OCI-LY3 (cell line): ENCODE measurements around the gene PEAK1.

Source experiments
- H2AFZ ChIP-seq: fragments of 200-600, 300-600 bp; shearing (Covaris generic); 2 replicates; pipeline ENCODE4 v1.6.0; 2014; ENCODE audit warnings: antibody characterized with exemption, low read depth, low read length
- H3K27ac ChIP-seq: fragments of 200-600, 300-600 bp; sonication (generic); 2 replicates; pipeline ENCODE4 v1.5.1; 2014; ENCODE audit warnings: mild to moderate bottlenecking, low read length, moderate library complexity, mixed read lengths
- H3K27me3 ChIP-seq: fragments of 200-600, 300-600 bp; sonication (generic); 2 replicates; pipeline ENCODE4 v1.6.1; 2014; ENCODE audit warnings: low read depth, low read length, mixed read lengths
- H3K36me3 ChIP-seq: fragments of 200-600, 300-600 bp; sonication (generic); replicated peaks from 2 replicates; pipeline ENCODE3; 2014; ENCODE audit warnings: low read depth, low read length, mixed read lengths
- H3K4me1 ChIP-seq: fragments of 300-600, 200-600 bp; sonication (generic); 2 replicates; pipeline ENCODE4 v1.6.1; 2014; ENCODE audit warnings: low read length, mixed read lengths
- H3K4me2 ChIP-seq: fragments of 200-600, 300-600 bp; sonication (generic); 2 replicates; pipeline ENCODE4 v1.6.1; 2014; ENCODE audit warnings: low read length, mixed read lengths
- H3K4me3 ChIP-seq: fragments of 300-600, 200-600 bp; sonication (generic); 2 replicates; pipeline ENCODE4 v1.5.1; 2014; ENCODE audit warnings: antibody characterized with exemption, mild to moderate bottlenecking, low read length, moderate library complexity
- H3K79me2 ChIP-seq: fragments of 300-600, 200-600 bp; shearing (Covaris generic); 2 replicates; pipeline ENCODE4 v1.6.1; 2014; ENCODE audit warnings: mild to moderate bottlenecking, low read length, mixed read lengths
- H3K9ac ChIP-seq: fragments of 300-600, 200-600 bp; shearing (Covaris generic); 2 replicates; pipeline ENCODE4 v1.6.0; 2014; ENCODE audit warnings: mild to moderate bottlenecking, low read length, moderate library complexity
- H3K9me3 ChIP-seq: fragments of 200-600, 300-600 bp; shearing (Covaris generic); 2 replicates; pipeline ENCODE4 v1.6.1; 2014; ENCODE audit warnings: low read length, mixed read lengths; ENCODE audit not compliant: insufficient read depth
- H4K20me1 ChIP-seq: fragments of 200-600, 300-600 bp; sonication (generic); 2 replicates; pipeline ENCODE4 v1.6.1; 2016; ENCODE audit warnings: low read length, mixed read lengths; ENCODE audit not compliant: insufficient read depth
- CTCF ChIP-seq: fragments of 200-600, 300-600 bp; sonication (generic); IDR thresholded peaks from 2 replicates; pipeline ENCODE4 v1.5.1; 2014; ENCODE audit warnings: antibody characterized with exemption, low read length, low read depth
- EZH2phosphoT487 ChIP-seq: fragments of 200-600 bp; shearing (Covaris generic); IDR thresholded peaks from 2 replicates; pipeline ENCODE4 v1.6.1; 2018; ENCODE audit warnings: antibody characterized with exemption, mixed run types, low read depth

PEAK1 gene

GRCh38 chr15:77356305-77356704 is 63.6 kb downstream of the PEAK1 start:
- H3K79me2 ChIP-seq, result no peaks in the 10 kb centered on the region
- no peak overlapping the region for H3K27ac ChIP-seq
- no peak overlapping the region for H3K4me2 ChIP-seq
- no peak overlapping the region for H3K4me3 ChIP-seq
- peaks cover 7% of the 10 kb centered on the region; the same call in 1 of the 2 replicates for H3K4me1 ChIP-seq
- H2AFZ ChIP-seq, result no peak overlapping the region
- no peaks in the 10 kb centered on the region for H3K27me3 ChIP-seq
- H3K9me3 ChIP-seq, result no peaks in the 10 kb centered on the region
- peaks cover 13% of the 10 kb centered on the region; the same call in 1 of the 2 replicates for H4K20me1 ChIP-seq
- H3K9ac ChIP-seq, result no peak overlapping the region
- no peaks in the 10 kb centered on the region for H3K36me3 ChIP-seq
- TF ChIP-seq CTCF, result no peak
- no peak for TF ChIP-seq EZH2phosphoT487

- TF ChIP-seq CTCF (no peak), EZH2phosphoT487 (no peak)
- Histone ChIP-seq H3K9me3 (no peaks in the 10 kb centered on the region), H4K20me1 (peaks cover 13% of the 10 kb centered on the region; the same call in 1 of the 2 replicates), H3K36me3 (no peaks in the 10 kb centered on the region), H3K4me3 (no peak overlapping the region), H3K9ac (no peak overlapping the region), H3K4me1 (peaks cover 7% of the 10 kb centered on the region; the same call in 1 of the 2 replicates), H3K27ac (no peak overlapping the region), H3K27me3 (no peaks in the 10 kb centered on the region), H3K79me2 (no peaks in the 10 kb centered on the region), H3K4me2 (no peak overlapping the region), H2AFZ (no peak overlapping the region)
Observed at GRCh38 chr15:77355321-77355720, 64.6 kb downstream of the PEAK1 start.

GRCh38 chr15:77354063-77354462 is 65.8 kb downstream of the PEAK1 start:
- H4K20me1 ChIP-seq, result peaks cover 13% of the 10 kb centered on the region; the same call in 1 of the 2 replicates
- H3K4me3 ChIP-seq, result no peak overlapping the region
- H3K4me2 ChIP-seq, result no peak overlapping the region
- H3K36me3 ChIP-seq, result no peaks in the 10 kb centered on the region
- H3K27ac ChIP-seq, result no peak overlapping the region
- no peaks in the 10 kb centered on the region for H3K27me3 ChIP-seq
- H3K79me2 ChIP-seq, result no peaks in the 10 kb centered on the region
- no peak overlapping the region for H3K9ac ChIP-seq
- H3K9me3 ChIP-seq, result no peaks in the 10 kb centered on the region
- peaks cover 7% of the 10 kb centered on the region; the same call in 1 of the 2 replicates for H3K4me1 ChIP-seq
- no peak overlapping the region for H2AFZ ChIP-seq
- no peak for TF ChIP-seq EZH2phosphoT487
- TF ChIP-seq CTCF, result no peak

- Histone ChIP-seq H3K36me3 (no peaks in the 10 kb centered on the region), H3K27ac (no peak overlapping the region), H3K9me3 (no peaks in the 10 kb centered on the region), H3K4me1 (peaks cover 7% of the 10 kb centered on the region; the same call in 1 of the 2 replicates), H3K27me3 (no peaks in the 10 kb centered on the region), H4K20me1 (0 out of 2 replicates have a peak, but pooled peaks cover 6% of the 10 kb centered on the region), H3K79me2 (no peaks in the 10 kb centered on the region), H2AFZ (no peak overlapping the region), H3K9ac (no peak overlapping the region), H3K4me3 (no peak overlapping the region), H3K4me2 (no peak overlapping the region)
- TF ChIP-seq CTCF (no peak), EZH2phosphoT487 (no peak)
Observed at GRCh38 chr15:77352887-77353286, 67.0 kb downstream of the PEAK1 start.
